Measurements from ENCODE around the gene PTTG1IP. TPM values are rescaled to one million over a fixed set of nuclear protein-coding genes. Genes with fewer than 3 reads are reported as not detected.

Gene PTTG1IP, protein sequence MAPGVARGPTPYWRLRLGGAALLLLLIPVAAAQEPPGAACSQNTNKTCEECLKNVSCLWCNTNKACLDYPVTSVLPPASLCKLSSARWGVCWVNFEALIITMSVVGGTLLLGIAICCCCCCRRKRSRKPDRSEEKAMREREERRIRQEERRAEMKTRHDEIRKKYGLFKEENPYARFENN
- total RNA-seq = 81.0 and 81.9 TPM in 2 replicates

DNA sequence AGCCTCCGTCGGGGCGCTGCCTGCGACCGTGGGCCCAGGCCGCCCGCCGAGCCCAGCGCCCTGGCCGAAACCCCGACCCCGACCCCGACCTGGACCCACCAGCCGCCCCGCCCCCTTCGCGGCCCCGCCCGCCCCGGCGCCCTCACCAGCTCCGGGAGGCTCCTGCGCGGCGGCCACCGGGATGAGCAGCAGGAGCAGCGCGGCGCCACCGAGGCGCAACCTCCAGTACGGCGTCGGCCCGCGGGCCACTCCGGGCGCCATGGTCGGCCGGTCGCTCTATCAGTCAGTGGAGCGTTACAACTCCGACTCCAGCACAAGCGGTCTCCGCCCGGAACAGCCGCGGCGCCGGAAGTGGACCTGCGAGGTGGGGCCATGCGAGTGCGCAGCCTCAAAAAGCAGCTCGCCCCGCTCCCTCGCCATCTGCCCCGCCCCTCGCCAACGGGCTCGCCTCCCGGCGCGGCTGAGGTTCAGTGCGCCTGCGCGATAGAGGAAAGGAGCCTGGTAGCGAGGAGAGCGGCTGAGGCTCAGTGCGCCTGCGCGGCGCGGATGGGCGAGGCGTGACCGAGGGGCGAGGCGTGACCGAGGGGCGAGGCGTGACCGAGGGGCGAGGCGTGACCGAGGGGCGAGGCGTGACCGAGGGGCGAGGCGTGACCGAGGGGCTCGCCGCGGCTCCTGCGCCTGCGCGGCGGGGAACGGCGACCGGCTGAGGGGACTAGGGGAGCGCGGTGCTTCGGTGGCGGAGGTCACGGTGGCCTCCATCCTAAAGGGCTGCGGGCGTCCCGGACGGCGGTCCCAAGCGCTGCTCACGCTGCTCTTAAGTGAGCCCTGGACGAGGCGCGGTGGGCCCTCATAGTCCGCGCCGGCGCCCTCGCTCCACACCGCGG is at the start of gene PTTG1IP:
TSS of gene PTTG1IP (minus strand) at position 335 of the 884 bp plus-strand sequence. CDS start at position 261, 74 bp downstream.
- intact Hi-C loops (cut with micrococcal nuclease) = loop anchor here (1.0 to 5.0 kb wide), 5 partner anchors 39 to 418 kb away; partner anchors contain the start of gene LRRC3

DNA sequence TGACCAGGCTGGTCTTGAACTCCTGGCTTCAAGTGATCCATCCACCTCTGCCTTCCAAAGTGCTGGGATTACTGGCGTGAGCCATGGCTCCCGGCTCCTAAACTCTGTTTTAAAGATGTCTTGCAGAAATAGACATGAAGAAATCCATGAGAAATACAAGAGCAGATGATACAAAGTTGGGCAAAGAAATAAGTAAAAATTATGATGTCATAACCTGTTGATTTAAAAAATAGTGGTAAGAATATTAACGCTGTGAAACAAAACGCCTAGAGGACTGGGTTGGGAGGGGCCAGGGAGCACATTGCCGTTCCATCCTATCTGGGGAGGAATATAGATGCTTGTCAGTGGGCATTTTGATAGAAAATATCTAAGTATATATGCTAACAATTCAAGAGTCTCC is 48.4 kb upstream of the PTTG1IP start:
- intact Hi-C loops (cut with micrococcal nuclease) = loop anchor here (5.0 kb wide), 1 partner anchor 105 kb away; the partner anchor contains the start of gene SUMO3

DNA sequence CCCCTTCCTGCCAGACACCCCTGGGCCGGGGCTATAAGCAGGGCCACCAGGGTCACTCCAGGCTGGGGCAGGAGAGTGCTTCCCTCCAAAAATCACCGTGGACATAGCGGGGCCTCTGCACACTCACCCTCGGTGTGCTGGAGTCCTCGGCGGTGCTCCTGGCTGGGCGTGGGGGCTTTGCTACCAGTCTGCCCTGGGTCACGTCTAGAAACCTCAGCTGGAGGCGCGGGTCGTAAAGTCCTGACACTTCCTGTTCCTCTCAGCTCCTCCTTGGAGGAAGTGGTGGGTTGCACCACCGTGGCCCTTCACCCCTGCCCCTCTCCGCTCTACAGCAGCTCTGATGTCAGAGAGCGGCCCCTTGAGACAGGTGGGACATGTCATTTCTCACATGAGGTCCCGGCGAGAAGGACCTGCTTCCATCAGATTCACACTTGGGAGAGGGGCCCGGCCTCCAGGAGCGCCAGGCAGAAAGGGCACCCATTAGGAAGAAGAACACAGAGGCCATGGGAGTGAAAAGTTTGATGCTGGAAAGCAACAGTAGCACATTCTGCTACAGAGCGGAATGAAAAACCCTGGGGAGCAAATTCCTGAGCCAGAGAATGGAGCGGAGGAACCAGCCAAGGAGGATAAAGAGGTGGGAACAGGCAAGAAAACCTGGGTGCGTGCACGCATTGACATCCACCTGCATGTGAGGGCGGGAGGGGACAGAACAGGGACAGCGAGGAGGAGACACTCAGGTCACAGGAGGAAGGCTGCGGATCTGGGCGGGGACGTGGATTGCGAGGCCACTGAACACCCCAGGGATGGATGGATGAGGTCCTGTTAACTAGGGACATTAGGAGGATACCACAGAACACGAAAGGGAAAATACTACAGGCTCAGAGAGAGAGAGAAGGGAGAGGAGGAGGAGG is 47.5 kb upstream of the PTTG1IP start, which contains the start of gene ITGB2:
TSS of gene ITGB2 (minus strand) at position 206 of the 911 bp plus-strand sequence. CDS start 10,117 bp downstream, outside the sequence.
- intact Hi-C loops (cut with micrococcal nuclease) = loop anchor here (5.0 kb wide), 1 partner anchor 104 kb away; the partner anchor contains the start of gene SUMO3

DNA sequence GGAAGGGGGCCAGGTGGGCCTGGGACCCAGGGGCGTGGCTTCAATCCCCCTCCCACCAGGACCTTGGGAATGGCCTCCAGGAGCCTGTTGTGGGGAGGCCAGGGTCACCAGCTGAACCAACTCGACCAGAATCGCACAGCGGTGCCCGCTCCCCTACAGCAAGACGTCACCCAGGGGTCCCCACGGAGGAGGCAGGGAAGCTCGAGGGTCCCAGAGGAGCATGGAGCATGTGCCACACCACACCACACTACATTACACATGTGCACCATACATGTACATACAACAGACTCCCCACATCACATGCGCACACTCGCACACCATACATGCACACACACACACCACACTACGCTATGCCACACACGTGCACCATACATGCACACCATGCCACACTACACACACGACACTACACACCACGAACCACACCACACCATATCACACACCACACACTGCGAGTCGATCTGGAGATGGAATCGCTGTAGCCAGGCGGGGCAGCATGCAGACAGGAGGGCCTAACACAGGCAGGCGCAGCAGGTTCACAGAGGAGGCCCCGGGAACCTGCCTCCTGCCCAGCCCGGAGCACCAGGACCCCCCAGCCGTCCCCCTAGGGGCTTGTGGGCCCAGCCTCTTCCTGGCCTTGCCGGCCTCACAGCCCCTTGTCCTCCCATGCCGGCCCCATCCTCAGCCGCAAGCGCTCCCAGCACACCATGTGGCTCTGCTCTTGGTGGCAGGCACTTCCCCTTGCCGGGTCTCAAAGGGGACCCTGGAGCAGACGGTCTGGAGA is 46.6 kb upstream of the PTTG1IP start:
- intact Hi-C loops (cut with micrococcal nuclease) = loop anchor here (5.0 kb wide), 1 partner anchor 103 kb away; the partner anchor contains the start of gene SUMO3

DNA sequence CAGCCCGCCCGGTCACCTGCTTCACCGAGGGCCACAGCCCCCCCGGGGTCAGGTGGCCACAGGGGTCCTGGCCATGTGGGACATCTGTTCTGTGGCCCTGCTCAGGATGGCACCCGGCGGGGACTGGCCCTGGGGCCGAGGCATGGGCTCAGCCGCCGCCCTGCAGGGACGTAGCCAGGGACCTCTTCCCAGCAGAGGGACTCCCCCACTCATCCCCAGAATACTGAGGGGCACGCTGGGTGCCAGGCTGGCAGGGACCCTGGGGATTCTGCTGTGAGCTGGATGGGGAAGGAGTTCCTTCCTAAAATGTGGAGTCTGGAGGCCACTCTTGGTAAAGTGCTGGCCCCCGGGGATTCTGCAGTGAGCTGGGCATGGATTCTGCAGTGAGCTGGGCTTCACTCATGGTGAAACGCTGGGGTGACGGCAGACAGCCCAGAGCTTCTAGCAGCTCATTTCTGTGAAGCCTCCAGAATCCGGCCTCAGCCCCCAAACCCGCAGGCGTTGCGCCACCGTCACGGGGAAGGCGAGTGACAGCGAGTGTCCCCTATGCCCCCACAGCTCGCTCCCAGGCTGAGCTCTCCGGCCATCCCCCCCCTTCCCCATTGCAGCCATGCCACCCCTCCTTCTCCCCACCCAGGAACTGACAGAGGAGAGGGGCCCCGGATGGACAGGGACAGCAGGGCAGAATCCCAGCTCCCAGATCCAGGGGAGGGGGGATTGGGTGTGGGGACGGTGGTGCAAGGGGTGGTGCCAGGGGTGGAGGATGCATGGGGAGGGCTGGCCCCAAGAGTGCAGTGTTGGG is 45.8 kb upstream of the PTTG1IP start:
- intact Hi-C loops (cut with micrococcal nuclease) = no loop called here

DNA sequence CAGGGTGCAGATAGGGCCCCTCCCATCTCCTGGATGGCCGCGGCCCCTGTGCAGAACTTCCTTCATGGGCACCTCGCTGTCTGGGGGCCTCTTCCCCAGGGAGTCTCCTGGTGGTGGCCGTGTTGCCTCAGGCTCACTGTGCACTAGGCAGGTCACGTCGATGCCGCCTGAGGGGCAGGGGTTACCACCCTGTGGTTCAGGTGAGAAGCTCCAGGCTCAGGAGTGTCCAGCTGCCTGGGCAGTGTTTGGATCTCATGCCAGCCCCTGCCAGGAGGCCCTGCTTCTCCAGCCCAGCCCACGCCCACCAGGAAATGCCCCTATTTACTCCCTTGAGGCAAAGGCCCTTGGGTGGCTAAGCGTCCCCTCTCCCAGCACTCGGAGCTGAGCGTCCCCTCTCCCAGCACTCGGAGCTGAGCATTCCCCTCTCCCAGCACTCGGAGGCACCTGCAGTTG is 45.1 kb upstream of the PTTG1IP start:
- intact Hi-C loops (cut with micrococcal nuclease) = no loop called here

DNA sequence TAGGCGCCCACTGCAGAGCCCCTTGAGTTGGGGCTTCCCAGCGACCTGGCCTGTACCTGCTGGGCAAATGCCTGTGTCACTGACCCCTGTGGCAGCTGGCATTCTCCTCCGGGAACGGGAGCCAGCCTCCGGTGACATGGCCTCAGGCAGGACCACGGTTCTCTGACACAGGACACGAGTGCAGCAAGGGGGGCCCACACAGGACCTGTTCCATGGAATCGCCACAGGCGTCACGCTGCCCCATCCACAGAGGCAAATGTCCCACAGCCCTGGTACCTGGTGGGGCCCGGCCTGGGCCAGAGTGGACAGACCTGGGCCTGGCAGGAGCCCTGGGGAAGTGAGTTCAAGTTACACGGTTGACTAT is 44.6 kb upstream of the PTTG1IP start:
- intact Hi-C loops (cut with micrococcal nuclease) = no loop called here

DNA sequence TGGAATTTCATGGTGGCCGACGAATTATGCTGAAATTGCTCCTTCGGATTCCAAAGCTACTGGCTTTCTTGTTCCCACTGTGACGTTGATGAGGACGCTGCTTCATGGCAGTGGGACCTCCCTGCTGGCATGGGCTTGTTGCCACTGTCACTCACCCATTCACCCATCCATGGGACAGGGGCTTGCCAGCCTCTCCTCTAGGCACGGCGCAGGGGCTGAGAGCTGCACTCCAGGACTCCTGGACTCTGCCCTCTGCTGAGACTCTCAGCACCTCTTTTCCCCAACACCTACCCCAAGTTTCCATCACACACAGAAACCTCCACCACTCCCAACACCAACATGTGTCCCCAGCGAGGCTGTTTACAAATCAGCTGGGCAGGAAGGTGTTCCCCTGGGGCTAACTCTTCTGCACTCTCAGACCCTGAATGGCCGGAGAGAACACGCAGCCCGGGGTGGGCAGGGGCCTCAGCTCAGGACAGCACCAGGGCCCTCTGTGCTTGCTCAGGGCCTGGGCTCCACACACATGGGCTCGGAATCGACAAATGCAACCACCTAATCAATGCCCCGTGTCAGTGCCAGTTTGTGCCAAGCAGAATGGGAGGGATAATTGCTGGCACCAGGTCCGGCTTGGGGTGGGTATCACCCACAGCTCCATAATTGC is 44.1 kb upstream of the PTTG1IP start:
- intact Hi-C loops (cut with micrococcal nuclease) = no loop called here

DNA sequence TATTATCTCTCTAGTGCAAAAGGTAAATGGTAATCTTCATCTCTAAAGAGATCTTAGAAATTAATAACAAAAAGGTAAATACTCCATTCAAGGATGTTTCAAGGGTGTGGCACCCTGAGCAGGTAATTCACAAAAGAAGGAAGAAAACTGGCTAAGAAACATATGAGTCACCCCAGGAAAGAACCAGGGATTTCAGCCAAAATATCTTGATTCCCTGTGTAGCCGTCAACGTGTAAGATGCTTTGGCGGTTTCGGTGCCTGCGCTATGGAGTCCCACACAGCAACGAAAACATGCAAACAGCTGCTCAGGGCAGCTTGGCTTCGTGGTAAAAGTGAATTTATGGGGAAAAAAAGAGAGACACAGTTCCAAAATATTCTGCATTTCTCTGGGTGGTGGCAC is 43.5 kb upstream of the PTTG1IP start:
- intact Hi-C loops (cut with micrococcal nuclease) = no loop called here

DNA sequence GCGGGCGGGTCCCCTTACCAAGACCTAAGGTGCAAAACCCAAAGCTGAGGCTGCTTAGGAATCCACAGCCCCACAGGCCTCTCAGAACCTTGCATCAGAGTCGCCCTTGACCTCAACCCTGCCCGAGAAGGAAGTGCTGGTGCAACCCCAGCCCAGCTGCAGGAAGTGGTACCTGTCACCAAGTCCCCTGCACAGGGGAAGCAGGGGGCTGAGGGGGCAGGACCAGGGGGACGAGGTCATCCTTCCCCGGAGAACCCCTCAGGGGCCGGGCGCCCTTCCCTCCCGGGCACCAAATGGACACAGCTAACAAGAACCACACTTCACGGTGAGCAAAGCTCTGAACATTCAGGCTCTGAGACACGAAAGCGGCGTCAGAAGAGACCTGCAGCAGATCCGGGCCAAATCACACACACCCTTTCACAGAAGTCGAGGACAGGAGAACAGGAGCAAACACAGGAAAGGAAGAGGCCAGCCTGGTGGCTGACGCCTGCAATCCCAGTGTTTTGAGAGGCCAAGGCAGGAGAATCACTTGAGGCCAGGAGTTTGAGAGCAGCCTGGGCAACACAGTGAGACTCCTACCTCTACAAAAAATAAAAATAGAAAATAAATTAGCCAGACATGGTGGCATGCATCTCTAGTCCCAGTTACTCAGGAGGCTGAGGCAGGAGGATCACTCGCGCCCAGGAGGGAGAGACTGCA is 40.8 kb upstream of the PTTG1IP start:
- intact Hi-C loops (cut with micrococcal nuclease) = loop anchor here (1.0 to 5.0 kb wide), 3 partner anchors 13 to 42 kb away; partner anchors contain the start of gene PTTG1IP

DNA sequence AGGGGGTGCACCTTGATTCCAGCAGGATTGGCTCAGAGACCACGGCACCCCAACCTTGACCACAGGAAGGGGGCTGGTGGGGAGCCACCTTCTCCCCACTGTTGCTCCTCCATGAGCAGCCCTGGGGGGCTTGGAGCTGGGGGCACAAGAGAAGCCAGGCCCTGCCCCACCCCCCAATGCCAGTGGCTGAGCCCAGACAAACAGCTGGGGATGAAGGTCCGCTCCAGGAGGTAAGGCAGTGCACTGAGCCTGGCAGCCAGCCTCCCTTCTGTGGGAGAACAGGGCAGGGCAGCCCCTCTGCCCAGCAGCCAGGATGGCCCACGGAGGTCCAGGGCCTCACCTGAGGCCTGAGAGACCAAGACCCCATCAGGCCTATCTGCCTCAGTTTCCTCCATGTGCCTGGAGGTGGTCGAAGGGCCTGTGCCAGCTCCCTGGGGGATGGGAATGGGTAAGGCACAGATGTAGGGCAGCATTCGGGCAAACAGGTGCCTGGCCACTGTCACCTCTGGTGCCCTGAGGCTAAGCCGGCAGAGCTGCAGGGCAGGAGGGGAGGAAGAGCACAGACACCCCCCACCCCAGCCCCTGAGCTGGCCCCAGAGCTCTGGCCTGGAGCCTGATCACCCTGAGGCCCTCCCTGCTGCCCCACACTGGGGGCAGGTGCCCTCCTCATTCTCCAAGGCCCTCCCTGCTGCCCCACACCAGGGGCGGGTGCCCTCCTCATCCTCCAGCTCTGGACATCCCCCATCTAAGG is 40.1 kb upstream of the PTTG1IP start:
- intact Hi-C loops (cut with micrococcal nuclease) = loop anchor here (1.0 to 5.0 kb wide), 3 partner anchors 14 to 41 kb away; partner anchors contain the start of gene PTTG1IP

DNA sequence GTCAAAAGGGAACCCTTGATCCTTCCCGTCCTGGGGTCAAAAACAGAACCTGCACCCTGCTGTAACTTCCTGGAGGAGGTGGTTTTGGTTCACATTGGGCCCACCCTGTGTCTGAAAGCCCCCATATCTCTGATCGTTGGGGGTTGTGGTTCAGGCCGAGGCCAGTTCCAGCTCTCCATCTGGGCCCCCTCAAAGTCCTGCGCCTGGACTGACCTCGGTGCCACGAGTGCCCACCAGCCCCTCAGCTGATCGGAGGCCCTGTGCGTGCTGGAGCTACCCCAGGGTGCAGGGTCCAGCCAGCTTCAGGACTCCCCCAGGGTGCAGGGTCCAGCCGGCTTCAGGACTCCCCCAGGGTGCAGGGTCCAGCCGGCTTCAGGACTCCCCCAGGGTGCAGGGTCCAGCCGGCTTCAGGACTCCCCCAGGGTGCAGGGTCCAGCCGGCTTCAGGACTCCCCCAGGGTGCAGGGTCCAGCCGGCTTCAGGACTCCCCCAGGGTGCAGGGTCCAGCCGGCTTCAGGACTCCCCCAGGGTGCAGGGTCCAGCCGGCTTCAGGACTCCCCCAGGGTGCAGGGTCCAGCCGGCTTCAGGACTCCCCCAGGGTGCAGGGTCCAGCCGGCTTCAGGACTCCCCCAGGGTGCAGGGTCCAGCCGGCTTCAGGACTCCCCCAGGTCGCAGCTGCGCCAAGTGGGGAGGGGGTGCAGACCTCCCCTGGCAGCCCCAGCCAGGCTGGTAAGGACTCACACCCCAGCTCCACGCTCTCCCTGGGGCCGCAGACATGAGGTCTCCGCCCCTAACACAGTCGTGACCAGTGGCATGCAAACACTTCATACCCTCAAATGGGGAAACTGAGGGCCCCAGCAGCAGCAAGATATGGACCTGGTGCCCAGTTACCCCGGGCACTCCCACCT is 39.3 kb upstream of the PTTG1IP start:
- intact Hi-C loops (cut with micrococcal nuclease) = loop anchor here (1.0 to 5.0 kb wide), 2 partner anchors 20 to 40 kb away; partner anchors contain the start of gene PTTG1IP

DNA sequence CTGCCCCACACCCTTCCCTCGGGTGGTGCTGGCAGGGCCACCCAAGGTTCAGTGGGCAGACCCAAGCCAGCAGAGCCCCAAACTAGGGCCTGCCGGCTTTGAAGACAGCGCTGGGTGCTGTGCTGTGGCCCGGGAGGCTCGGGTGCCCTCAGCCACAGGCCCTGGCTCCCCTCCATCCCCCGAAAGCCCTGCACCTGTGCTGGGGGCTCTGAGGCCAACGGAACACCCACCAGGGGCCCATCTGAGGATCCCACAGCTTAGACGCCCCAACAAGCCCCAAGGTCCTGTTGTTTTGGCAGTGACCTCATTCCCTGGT is 38.6 kb upstream of the PTTG1IP start:
- intact Hi-C loops (cut with micrococcal nuclease) = loop anchor here (1.0 to 5.0 kb wide), 2 partner anchors 20 to 40 kb away; partner anchors contain the start of gene PTTG1IP

DNA sequence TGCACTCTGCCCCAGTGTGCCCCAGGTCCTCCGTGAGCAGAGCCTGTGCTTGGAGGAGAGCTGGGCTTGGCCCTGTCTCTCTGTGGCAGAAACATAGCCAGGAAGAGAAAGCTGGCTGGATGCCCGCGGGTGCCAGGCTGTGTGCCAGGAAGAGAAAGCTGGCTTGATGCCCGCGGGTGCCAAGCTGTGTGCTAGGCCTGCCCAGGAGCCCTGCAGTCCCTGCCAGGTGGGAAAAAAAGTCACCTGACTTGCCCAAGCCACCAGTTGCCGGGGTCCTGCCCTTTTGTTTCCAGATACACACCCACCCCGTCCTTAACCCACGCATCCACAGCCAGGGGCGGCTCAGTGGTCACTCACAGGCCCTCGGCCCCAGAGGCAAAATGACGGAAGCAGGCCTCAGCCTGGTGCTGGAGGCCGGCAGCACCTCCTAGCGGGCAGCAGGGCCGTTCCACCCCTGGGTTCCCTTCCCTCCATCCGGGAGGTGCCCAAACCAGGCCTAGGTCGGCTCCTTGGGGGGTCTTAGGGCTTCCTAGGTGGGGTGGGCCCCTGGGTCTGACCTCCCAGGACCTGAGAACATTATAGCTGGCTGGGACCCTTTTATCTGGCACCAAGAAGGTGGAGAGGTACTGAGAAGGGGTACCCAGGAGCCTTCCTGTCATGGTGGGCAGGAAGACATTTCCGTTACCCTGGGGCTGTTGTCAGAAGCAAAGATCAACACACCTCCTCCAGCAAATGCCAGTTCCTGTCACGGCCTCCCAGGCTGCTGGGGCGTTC is 38.1 kb upstream of the PTTG1IP start:
- intact Hi-C loops (cut with micrococcal nuclease) = loop anchor here (1.0 to 5.0 kb wide), 2 partner anchors 19 to 39 kb away; partner anchors contain the start of gene PTTG1IP

DNA sequence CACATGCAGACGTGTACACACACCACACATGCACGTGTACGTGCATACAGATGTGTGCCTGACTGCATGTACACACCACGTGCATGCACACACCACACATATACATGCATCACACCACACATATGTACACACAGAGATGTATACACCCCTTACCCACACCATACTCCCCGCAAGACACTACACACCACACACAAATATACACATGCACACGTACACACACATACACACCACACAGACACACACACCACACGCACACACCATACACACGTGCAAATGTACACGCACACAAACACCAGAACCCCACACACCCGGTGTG is 37.5 kb upstream of the PTTG1IP start:
- intact Hi-C loops (cut with micrococcal nuclease) = loop anchor here (5.0 kb wide), 1 partner anchor 39 kb away; the partner anchor contains the start of gene PTTG1IP

Measured in T-helper 2 cell treated with Interferon-gamma antibody and Interleukin-4, amounts not matched to agents 100 ng/mL and 5 ng/mL, for 36 hours (primary cell).